BLaER1 (cell line): ENCODE results near the gene STN1.
A peak's percentile ranks its signal among the peaks of the same experiment; 100 is the strongest.

ENCODE experiments used
- H3K27ac ChIP-seq: shearing (Covaris generic); formaldehyde crosslinking; 2 replicates; pipeline ENCODE4 v1.8.1; 2022
- H3K27me3 ChIP-seq: shearing (Covaris generic); formaldehyde crosslinking; 2 replicates; pipeline ENCODE4 v1.8.1; 2022
- H3K36me3 ChIP-seq: shearing (Covaris generic); formaldehyde crosslinking; 2 replicates; pipeline ENCODE4 v1.8.1; 2022
- H3K4me1 ChIP-seq: shearing (Covaris generic); formaldehyde crosslinking; 2 replicates; pipeline ENCODE4 v1.8.1; 2022
- H3K4me2 ChIP-seq: shearing (Covaris generic); formaldehyde crosslinking; 2 replicates; pipeline ENCODE4 v1.8.1; 2022
- H3K4me3 ChIP-seq: shearing (Covaris generic); formaldehyde crosslinking; 2 replicates; pipeline ENCODE4 v1.8.1; 2022
- H3K9ac ChIP-seq: shearing (Covaris generic); formaldehyde crosslinking; 2 replicates; pipeline ENCODE4 v1.8.1; 2022
- H3K9me3 ChIP-seq: shearing (Covaris generic); formaldehyde crosslinking; 2 replicates; pipeline ENCODE4 v1.8.1; 2022
- H4K20me1 ChIP-seq: shearing (Covaris generic); formaldehyde crosslinking; 2 replicates; pipeline ENCODE4 v1.8.1; 2022
- Cebpa-rat ChIP-seq: shearing (Covaris generic); IDR thresholded peaks from 2 replicates; pipeline ENCODE4 v1.8.1; 2022

STN1 gene

GRCh38 chr10:103855852-103856796 lies 61.9 kb downstream of the STN1 start:
- peak overlapping the region; percentile 47; the same call in 1 of the 2 replicates for H3K27ac ChIP-seq
- peak overlapping the region; percentile 86 for H3K4me2 ChIP-seq
- no peak for TF ChIP-seq Cebpa-rat

GRCh38 chr10:103855424-103855823 lies 62.6 kb downstream of the STN1 start, which contains the start of gene SH3PXD2A:
SH3PXD2A (minus strand) TSS chr10:103855576; CDS start chr10:103855266, 310 bp downstream.
- H3K9me3 ChIP-seq: no peaks in the 10 kb centered on the region
- H3K27ac ChIP-seq: peak within 1 kb of the TSS; percentile 91
- H3K4me1 ChIP-seq: peaks cover 83% of the 10 kb centered on the region
- peaks cover 41% of the 10 kb centered on the region for H4K20me1 ChIP-seq
- H3K9ac ChIP-seq: peak within 1 kb of the TSS; percentile 87
- no peak for TF ChIP-seq Cebpa-rat
- peak within 1 kb of the TSS; percentile 82 for H3K4me3 ChIP-seq
- peak within 1 kb of the TSS; percentile 86 for H3K4me2 ChIP-seq
- H3K36me3 ChIP-seq: peaks cover 21% of the 10 kb centered on the region
- no peaks in the 10 kb centered on the region for H3K27me3 ChIP-seq

More at GRCh38 chr10:103855852-103856796, 61.9 kb downstream of the STN1 start:
- Histone ChIP-seq H3K4me3 (peak overlapping the region; percentile 82), H3K9ac (peak overlapping the region; percentile 66), H4K20me1 (peaks cover 34% of the 10 kb centered on the region), H3K9me3 (no peaks in the 10 kb centered on the region), H3K27me3 (no peaks in the 10 kb centered on the region), H3K4me1 (peaks cover 83% of the 10 kb centered on the region), H3K36me3 (peaks cover 14% of the 10 kb centered on the region)

- H3K27me3 ChIP-seq: no peaks in the 10 kb centered on the region
- no peak for TF ChIP-seq Cebpa-rat
- peaks cover 83% of the 10 kb centered on the region for H3K4me1 ChIP-seq
- peak overlapping the region; percentile 91 for H3K27ac ChIP-seq
- H3K4me3 ChIP-seq: peak overlapping the region; percentile 82
- no peaks in the 10 kb centered on the region for H3K9me3 ChIP-seq
- H4K20me1 ChIP-seq: peaks cover 47% of the 10 kb centered on the region
- peaks cover 27% of the 10 kb centered on the region for H3K36me3 ChIP-seq
- peak overlapping the region; percentile 86 for H3K4me2 ChIP-seq
- H3K9ac ChIP-seq: peak overlapping the region; percentile 87
Measured at GRCh38 chr10:103854686-103855391, 63.1 kb downstream of the STN1 start.

- Histone ChIP-seq H4K20me1 (peaks cover 52% of the 10 kb centered on the region), H3K9ac (peak overlapping the region; percentile 87), H3K4me3 (peak overlapping the region; percentile 82), H3K36me3 (peaks cover 32% of the 10 kb centered on the region), H3K27me3 (no peaks in the 10 kb centered on the region), H3K9me3 (no peaks in the 10 kb centered on the region), H3K4me1 (peaks cover 83% of the 10 kb centered on the region), H3K27ac (peak overlapping the region; percentile 91), H3K4me2 (peak overlapping the region; percentile 86)
- no peak for TF ChIP-seq Cebpa-rat
Measured at GRCh38 chr10:103854265-103854685, 63.7 kb downstream of the STN1 start.

- Histone ChIP-seq H3K36me3 (peaks cover 37% of the 10 kb centered on the region), H3K4me1 (peaks cover 83% of the 10 kb centered on the region), H3K4me2 (peak overlapping the region; percentile 86), H3K4me3 (peak overlapping the region; percentile 82), H3K27me3 (no peaks in the 10 kb centered on the region), H3K27ac (peak overlapping the region; percentile 91), H4K20me1 (peaks cover 59% of the 10 kb centered on the region), H3K9ac (peak overlapping the region; percentile 87), H3K9me3 (no peaks in the 10 kb centered on the region)
- TF ChIP-seq Cebpa-rat: no peak
Measured at GRCh38 chr10:103853428-103854264, 64.3 kb downstream of the STN1 start.

GRCh38 chr10:103852856-103853255 lies 65.1 kb downstream of the STN1 start:
- Histone ChIP-seq H3K27ac (no peak overlapping the region; the same call in 1 of the 2 replicates), H3K27me3 (no peaks in the 10 kb centered on the region), H3K4me3 (peak overlapping the region; percentile 82), H3K4me2 (peak overlapping the region; percentile 86), H3K36me3 (peaks cover 37% of the 10 kb centered on the region), H4K20me1 (peaks cover 67% of the 10 kb centered on the region), H3K9ac (peak overlapping the region; percentile 87; the same call in 1 of the 2 replicates), H3K9me3 (no peaks in the 10 kb centered on the region), H3K4me1 (peaks cover 83% of the 10 kb centered on the region)
- TF ChIP-seq Cebpa-rat: no peak

GRCh38 chr10:103852189-103852711 lies 65.7 kb downstream of the STN1 start:
- Histone ChIP-seq H3K9me3 (no peaks in the 10 kb centered on the region), H3K27ac (peak overlapping the region; percentile 47; the same call in 1 of the 2 replicates), H3K36me3 (peaks cover 37% of the 10 kb centered on the region), H3K4me1 (peaks cover 83% of the 10 kb centered on the region), H3K4me3 (0 out of 2 replicates have a peak overlapping the region, but pooled peaks have one; percentile 82), H3K9ac (peak overlapping the region; percentile 87; the same call in 1 of the 2 replicates), H4K20me1 (peaks cover 73% of the 10 kb centered on the region), H3K27me3 (no peaks in the 10 kb centered on the region), H3K4me2 (peak overlapping the region; percentile 86)
- TF ChIP-seq Cebpa-rat: no peak

GRCh38 chr10:103851261-103851660 lies 66.7 kb downstream of the STN1 start:
- Histone ChIP-seq H3K9ac (no peak overlapping the region), H3K9me3 (no peaks in the 10 kb centered on the region), H3K4me1 (peaks cover 83% of the 10 kb centered on the region), H3K27me3 (no peaks in the 10 kb centered on the region), H3K36me3 (peaks cover 37% of the 10 kb centered on the region), H3K4me3 (no peak overlapping the region), H4K20me1 (peaks cover 83% of the 10 kb centered on the region), H3K27ac (no peak overlapping the region), H3K4me2 (peak overlapping the region; percentile 86; the same call in 1 of the 2 replicates)
- no peak for TF ChIP-seq Cebpa-rat

GRCh38 chr10:103850572-103850895 lies 67.5 kb downstream of the STN1 start:
- TF ChIP-seq Cebpa-rat: no peak
- no peak overlapping the region for H3K4me3 ChIP-seq
- H3K4me1 ChIP-seq: peaks cover 85% of the 10 kb centered on the region
- no peaks in the 10 kb centered on the region for H3K9me3 ChIP-seq
- H3K27ac ChIP-seq: peak overlapping the region; percentile 60
- no peak overlapping the region for H3K9ac ChIP-seq
- H3K27me3 ChIP-seq: no peaks in the 10 kb centered on the region
- peaks cover 37% of the 10 kb centered on the region for H3K36me3 ChIP-seq
- H3K4me2 ChIP-seq: peak overlapping the region; percentile 86
- H4K20me1 ChIP-seq: peaks cover 90% of the 10 kb centered on the region
